ENCODE data around the gene KRTAP10-5.

GRCh38 chr21:44555200-44555875 lies 25.1 kb downstream of the KRTAP10-5 start:
- TF ChIP-seq, protein P1, sequence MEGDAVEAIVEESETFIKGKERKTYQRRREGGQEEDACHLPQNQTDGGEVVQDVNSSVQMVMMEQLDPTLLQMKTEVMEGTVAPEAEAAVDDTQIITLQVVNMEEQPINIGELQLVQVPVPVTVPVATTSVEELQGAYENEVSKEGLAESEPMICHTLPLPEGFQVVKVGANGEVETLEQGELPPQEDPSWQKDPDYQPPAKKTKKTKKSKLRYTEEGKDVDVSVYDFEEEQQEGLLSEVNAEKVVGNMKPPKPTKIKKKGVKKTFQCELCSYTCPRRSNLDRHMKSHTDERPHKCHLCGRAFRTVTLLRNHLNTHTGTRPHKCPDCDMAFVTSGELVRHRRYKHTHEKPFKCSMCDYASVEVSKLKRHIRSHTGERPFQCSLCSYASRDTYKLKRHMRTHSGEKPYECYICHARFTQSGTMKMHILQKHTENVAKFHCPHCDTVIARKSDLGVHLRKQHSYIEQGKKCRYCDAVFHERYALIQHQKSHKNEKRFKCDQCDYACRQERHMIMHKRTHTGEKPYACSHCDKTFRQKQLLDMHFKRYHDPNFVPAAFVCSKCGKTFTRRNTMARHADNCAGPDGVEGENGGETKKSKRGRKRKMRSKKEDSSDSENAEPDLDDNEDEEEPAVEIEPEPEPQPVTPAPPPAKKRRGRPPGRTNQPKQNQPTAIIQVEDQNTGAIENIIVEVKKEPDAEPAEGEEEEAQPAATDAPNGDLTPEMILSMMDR (IDR thresholded peaks at IDR 0.05 in 8 of 11, conservative IDR thresholded peaks at IDR 0.05 in 3 of 11), result no peak
- no peak for TF ChIP-seq POLR2A (IDR thresholded peaks at IDR 0.05)
